Liver (tissue), 9 donors: ENCODE results near the gene MAGI1. TPM values are rescaled to one million over a fixed set of nuclear protein-coding genes. Genes with fewer than 3 reads are reported as not detected.

Source experiments
- DNase-seq: peaks from one replicate; pipeline ENCODE4 v3.0.0-alpha.2; 2017; ENCODE audit warnings: low spot score
- H3K27ac ChIP-seq, 2 donors: one replicate each; pipeline ENCODE4 v1.7.0; 2013; ENCODE audit warnings: inconsistent platforms in 2 of 2, low read length in 2 of 2, control low read depth in 1 of 2, low read depth in 1 of 2, mild to moderate bottlenecking in 1 of 2
- H3K27me3 ChIP-seq, 4 donors: one replicate each; pipeline versions ENCODE4 v1.6.1 to v1.7.0; 2013; ENCODE audit warnings: low read length in 3 of 4, inconsistent platforms in 1 of 4, mild to moderate bottlenecking in 1 of 4, moderate library complexity in 1 of 4; ENCODE audit not compliant: control insufficient read depth in 4 of 4, insufficient read depth in 4 of 4
- H3K36me3 ChIP-seq, 4 donors: one replicate each; pipeline versions ENCODE4 v1.6.1 to v1.7.0; 2013; ENCODE audit warnings: low read length in 3 of 4, mild to moderate bottlenecking in 3 of 4, low read depth in 1 of 4, moderate library complexity in 1 of 4; ENCODE audit not compliant: control insufficient read depth in 4 of 4, insufficient read depth in 3 of 4
- H3K4me1 ChIP-seq, 4 donors: one replicate each; pipeline versions ENCODE4 v1.6.1 to v1.7.0; 2013; ENCODE audit warnings: low read length in 3 of 4, mild to moderate bottlenecking in 3 of 4, moderate library complexity in 1 of 4; ENCODE audit not compliant: control insufficient read depth in 4 of 4, insufficient read depth in 4 of 4
- H3K4me3 ChIP-seq, 3 donors: one replicate each; pipeline versions ENCODE4 v1.6.1 to v1.7.0; 2013; ENCODE audit warnings: low read length in 3 of 3, control low read depth in 1 of 3, low read depth in 1 of 3, mild to moderate bottlenecking in 1 of 3
- H3K9ac ChIP-seq, 2 donors: one replicate each; pipeline ENCODE4 v1.7.0; 2013; ENCODE audit warnings: low read length in 2 of 2, mild to moderate bottlenecking in 2 of 2, moderate library complexity in 2 of 2, control low read depth in 1 of 2, low read depth in 1 of 2
- H3K9me3 ChIP-seq, 4 donors: one replicate each; pipeline versions ENCODE4 v1.6.1 to v1.7.0; 2013; ENCODE audit warnings: low read length in 3 of 4; ENCODE audit not compliant: control insufficient read depth in 4 of 4
- FOXA2 ChIP-seq: IDR thresholded peaks from 2 replicates; pipeline ENCODE4 v1.6.1; 2016; ENCODE audit warnings: antibody characterized with exemption
- GABPA ChIP-seq, 2 donors: IDR thresholded peaks in 1 of 2; conservative IDR thresholded peaks in 1 of 2; 2 replicates each; pipeline ENCODE4 v1.6.1; 2016; ENCODE audit warnings: antibody characterized with exemption in 2 of 2, mild to moderate bottlenecking in 1 of 2, moderate library complexity in 1 of 2
- HNF4G ChIP-seq: IDR thresholded peaks from 2 replicates; pipeline ENCODE4 v1.6.1; 2016; ENCODE audit warnings: antibody characterized with exemption
- JUND ChIP-seq, 2 donors: IDR thresholded peaks; 2 replicates each; pipeline ENCODE4 v1.6.1; 2016; ENCODE audit warnings: antibody characterized with exemption in 2 of 2
- NR2F2 ChIP-seq: IDR thresholded peaks from 2 replicates; pipeline ENCODE4 v1.6.1; 2016; ENCODE audit warnings: antibody characterized with exemption
- RAD21 ChIP-seq, 2 donors: IDR thresholded peaks; 2 replicates each; pipeline ENCODE4 v1.6.1; 2016; ENCODE audit warnings: antibody characterized with exemption in 2 of 2, mild to moderate bottlenecking in 2 of 2
- RXRA ChIP-seq, 2 donors: IDR thresholded peaks; 2 replicates each; pipeline ENCODE4 v1.6.1; 2017 to 2018; ENCODE audit warnings: antibody characterized with exemption in 2 of 2, mild to moderate bottlenecking in 1 of 2
- TAF1 ChIP-seq: conservative IDR thresholded peaks from 2 replicates; pipeline ENCODE4 v1.6.1; 2016; ENCODE audit warnings: antibody characterized with exemption, mild to moderate bottlenecking
- YY1 ChIP-seq: IDR thresholded peaks from 2 replicates; pipeline ENCODE4 v1.6.1; 2016; ENCODE audit warnings: antibody characterized with exemption, mild to moderate bottlenecking
- WGBS: extraction: QIAGEN DNeasy Blood & Tissue Kit; methylation state at CpG from one replicate; pipeline ENCODE4 v1.1.7; 2013; 5-methylcytosine and 5-hydroxymethylcytosine counted together
- polyA plus RNA-seq, 2 donors: library from polyadenylated mRNA; stranded (reverse) in 1 of 2; unstranded in 1 of 2; fragments of 200-250 nt in 1 of 2; fragments of >200 nt in 1 of 2; fragmentation: Nextera tagmentation in 1 of 2; extraction: Ambion mirVana in 1 of 2; gene quantifications; one replicate each; pipeline versions ENCODE4 v1.2.1 to v1.2.3, GENCODE V29; 2013 to 2015
- total RNA-seq, 2 donors: library from RNA; depleted of rRNA; stranded (reverse); fragments of >200 nt; gene quantifications; one replicate each; pipeline ENCODE4 v1.2.3, GENCODE V29; 2014
- TF ChIP-seq, protein P1 (sequence below): IDR thresholded peaks from 2 replicates; pipeline ENCODE4 v1.6.1; 2016; ENCODE audit warnings: antibody characterized with exemption, mild to moderate bottlenecking
- TF ChIP-seq, protein P2 (sequence below): IDR thresholded peaks from 2 replicates; pipeline ENCODE4 v1.6.1; 2016; ENCODE audit warnings: antibody characterized with exemption
- TF ChIP-seq, protein P3 (sequence below): IDR thresholded peaks from 2 replicates; pipeline ENCODE4 v1.6.1; 2016; ENCODE audit warnings: antibody characterized with exemption
- donor health status: healthy.
- donor health status: healthy.
- donor health status: healthy.
- donor health status: healthy.
- donor health status: healthy.

MAGI1 gene
- total and polyA plus RNA-seq, 4 donors = 9.6 to 68.8 (median 14.0) TPM

DNA sequence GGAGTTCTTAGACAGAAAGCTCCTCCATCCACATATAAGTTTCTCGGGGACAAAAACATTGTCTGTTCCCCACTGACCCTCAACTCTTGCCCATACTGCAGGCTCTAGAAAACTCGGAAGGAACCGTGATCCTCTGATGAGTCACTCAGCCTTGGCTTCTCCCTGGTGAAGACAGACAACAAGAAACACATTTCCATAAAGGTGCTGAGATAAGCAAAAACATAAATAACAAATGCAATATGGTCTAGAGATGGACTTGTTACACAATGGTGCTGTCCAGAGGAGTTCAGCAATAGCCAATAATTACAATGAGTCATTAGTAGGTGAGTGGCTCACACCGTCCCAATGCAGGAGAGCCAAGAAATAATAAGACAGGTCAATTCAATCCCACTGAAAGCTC lies 43.7 kb downstream of the MAGI1 start:
- DNase-seq = no peak
- TF ChIP-seq, protein P1, sequence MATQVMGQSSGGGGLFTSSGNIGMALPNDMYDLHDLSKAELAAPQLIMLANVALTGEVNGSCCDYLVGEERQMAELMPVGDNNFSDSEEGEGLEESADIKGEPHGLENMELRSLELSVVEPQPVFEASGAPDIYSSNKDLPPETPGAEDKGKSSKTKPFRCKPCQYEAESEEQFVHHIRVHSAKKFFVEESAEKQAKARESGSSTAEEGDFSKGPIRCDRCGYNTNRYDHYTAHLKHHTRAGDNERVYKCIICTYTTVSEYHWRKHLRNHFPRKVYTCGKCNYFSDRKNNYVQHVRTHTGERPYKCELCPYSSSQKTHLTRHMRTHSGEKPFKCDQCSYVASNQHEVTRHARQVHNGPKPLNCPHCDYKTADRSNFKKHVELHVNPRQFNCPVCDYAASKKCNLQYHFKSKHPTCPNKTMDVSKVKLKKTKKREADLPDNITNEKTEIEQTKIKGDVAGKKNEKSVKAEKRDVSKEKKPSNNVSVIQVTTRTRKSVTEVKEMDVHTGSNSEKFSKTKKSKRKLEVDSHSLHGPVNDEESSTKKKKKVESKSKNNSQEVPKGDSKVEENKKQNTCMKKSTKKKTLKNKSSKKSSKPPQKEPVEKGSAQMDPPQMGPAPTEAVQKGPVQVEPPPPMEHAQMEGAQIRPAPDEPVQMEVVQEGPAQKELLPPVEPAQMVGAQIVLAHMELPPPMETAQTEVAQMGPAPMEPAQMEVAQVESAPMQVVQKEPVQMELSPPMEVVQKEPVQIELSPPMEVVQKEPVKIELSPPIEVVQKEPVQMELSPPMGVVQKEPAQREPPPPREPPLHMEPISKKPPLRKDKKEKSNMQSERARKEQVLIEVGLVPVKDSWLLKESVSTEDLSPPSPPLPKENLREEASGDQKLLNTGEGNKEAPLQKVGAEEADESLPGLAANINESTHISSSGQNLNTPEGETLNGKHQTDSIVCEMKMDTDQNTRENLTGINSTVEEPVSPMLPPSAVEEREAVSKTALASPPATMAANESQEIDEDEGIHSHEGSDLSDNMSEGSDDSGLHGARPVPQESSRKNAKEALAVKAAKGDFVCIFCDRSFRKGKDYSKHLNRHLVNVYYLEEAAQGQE = peak; percentile 88
- no peak for TF ChIP-seq GABPA (IDR thresholded peaks at IDR 0.05 in 1 of 2, conservative IDR thresholded peaks at IDR 0.05 in 1 of 2)
- peak in 1 of 2 donors; percentile 44 for TF ChIP-seq JUND (IDR thresholded peaks at IDR 0.05)
- Histone ChIP-seq H3K4me1 (peaks cover 12 to 24% (median 17%) of the 10 kb centered on the region in 4 donors), H3K9ac (no peak overlapping the region), H3K4me3 (no peak overlapping the region), H3K36me3 (no peaks in the 10 kb centered on the region), H3K27ac (peak overlapping the region in 1 of 2 donors; percentile 2), H3K9me3 (no peaks in the 10 kb centered on the region), H3K27me3 (no peaks in the 10 kb centered on the region)
- 78% methylated on average over 4 of the region's 4 CpGs for WGBS

DNA sequence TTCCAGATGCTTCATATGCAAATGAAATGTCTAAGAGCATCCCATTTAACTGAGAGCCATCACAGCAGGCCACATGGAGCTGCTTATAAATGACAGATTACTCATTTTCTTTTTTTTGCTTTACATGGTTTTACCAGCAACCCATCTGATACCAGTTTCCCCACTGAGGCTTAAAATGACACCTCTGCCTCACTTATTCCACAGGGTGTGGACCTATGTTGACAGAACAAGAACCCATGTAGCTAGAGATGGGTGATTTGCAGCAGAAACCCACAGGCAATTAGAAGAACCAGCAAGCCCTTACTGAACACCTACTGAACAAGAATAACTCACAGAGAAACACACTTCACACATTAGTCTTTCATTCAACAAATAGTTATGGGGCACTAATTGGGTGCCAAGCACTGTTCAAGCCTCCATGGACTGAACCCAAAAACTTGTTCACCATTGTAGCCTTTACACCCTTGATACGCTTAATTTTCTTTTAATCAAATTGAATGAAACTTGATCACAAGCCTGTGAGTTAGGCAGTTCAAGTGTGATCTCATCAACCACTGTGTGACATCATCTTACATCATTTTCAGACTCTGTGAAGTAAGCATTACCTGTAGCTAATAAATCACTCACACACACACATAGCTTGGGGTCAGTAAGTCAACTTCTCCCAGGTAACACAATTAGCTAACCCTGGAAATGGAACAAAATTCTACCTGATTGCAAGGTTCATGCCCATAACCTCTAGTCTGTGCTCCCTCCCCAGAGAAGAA lies 45.4 kb downstream of the MAGI1 start:
- Histone ChIP-seq H3K9me3 (no peaks in the 10 kb centered on the region), H3K27ac (no peak overlapping the region), H3K4me1 (peaks cover 4 to 11% (median 8%) of the 10 kb centered on the region in 4 donors), H3K4me3 (no peak overlapping the region), H3K36me3 (no peaks in the 10 kb centered on the region), H3K9ac (no peak overlapping the region), H3K27me3 (no peaks in the 10 kb centered on the region)
- DNase-seq = no peak
- WGBS = 97% methylated on average over 1 of the region's 1 CpG
- TF ChIP-seq RAD21 (IDR thresholded peaks at IDR 0.05) (no peak), HNF4G (no peak), NR2F2 (no peak), TAF1 (no peak), FOXA2 (no peak), YY1 (no peak), RXRA (IDR thresholded peaks at IDR 0.05) (no peak), GABPA (IDR thresholded peaks at IDR 0.05 in 1 of 2, conservative IDR thresholded peaks at IDR 0.05 in 1 of 2) (no peak), JUND (IDR thresholded peaks at IDR 0.05) (no peak)
- TF ChIP-seq, protein P2, sequence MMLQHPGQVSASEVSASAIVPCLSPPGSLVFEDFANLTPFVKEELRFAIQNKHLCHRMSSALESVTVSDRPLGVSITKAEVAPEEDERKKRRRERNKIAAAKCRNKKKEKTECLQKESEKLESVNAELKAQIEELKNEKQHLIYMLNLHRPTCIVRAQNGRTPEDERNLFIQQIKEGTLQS = no peak
- TF ChIP-seq, protein P1 = no peak
- TF ChIP-seq, protein P3, sequence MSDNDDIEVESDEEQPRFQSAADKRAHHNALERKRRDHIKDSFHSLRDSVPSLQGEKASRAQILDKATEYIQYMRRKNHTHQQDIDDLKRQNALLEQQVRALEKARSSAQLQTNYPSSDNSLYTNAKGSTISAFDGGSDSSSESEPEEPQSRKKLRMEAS = no peak
